ENCODE data around the gene NUP37.

Gene NUP37

DNA sequence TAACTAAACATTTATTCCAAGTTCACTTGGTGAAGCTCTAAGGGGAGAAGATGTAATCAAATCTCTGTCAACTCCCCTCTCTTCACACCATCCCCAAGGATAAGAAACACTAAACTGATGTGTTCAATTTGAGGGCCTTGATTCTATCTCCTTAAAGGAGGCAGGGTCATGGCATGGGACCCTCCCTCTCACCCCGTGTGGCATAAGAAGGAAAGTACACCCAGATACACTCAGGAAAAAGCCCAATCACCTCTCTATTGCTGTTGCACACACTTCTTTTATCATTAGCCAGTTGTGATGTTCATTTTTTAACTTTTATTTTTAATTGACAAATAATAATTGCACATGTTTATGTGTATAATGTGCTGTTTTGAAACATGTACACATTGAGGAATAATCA, 93.2 kb downstream of the NUP37 start:
- no peak overlapping the region for H3K9ac ChIP-seq (ENCODE audit: low read depth, low read length)
- no peaks in the 10 kb centered on the region for H3K4me1 ChIP-seq (ENCODE audit: insufficient read depth, low read length)
- no peaks in the 10 kb centered on the region for H3K9me3 ChIP-seq (ENCODE audit: control insufficient read depth, insufficient read depth, low read length)
- H3K36me3 ChIP-seq (ENCODE audit: insufficient read depth, low read length) = no peaks in the 10 kb centered on the region

- Histone ChIP-seq H3K4me1 (ENCODE audit: insufficient read depth, low read length) (no peaks in the 10 kb centered on the region), H3K9ac (ENCODE audit: low read depth, low read length) (no peak overlapping the region), H3K36me3 (ENCODE audit: insufficient read depth, low read length) (no peaks in the 10 kb centered on the region), H3K9me3 (ENCODE audit: control insufficient read depth, insufficient read depth, low read length) (no peaks in the 10 kb centered on the region)
These were observed 95.1 kb downstream of the NUP37 start for GRCh38 chr12:102024765-102025164.

DNA sequence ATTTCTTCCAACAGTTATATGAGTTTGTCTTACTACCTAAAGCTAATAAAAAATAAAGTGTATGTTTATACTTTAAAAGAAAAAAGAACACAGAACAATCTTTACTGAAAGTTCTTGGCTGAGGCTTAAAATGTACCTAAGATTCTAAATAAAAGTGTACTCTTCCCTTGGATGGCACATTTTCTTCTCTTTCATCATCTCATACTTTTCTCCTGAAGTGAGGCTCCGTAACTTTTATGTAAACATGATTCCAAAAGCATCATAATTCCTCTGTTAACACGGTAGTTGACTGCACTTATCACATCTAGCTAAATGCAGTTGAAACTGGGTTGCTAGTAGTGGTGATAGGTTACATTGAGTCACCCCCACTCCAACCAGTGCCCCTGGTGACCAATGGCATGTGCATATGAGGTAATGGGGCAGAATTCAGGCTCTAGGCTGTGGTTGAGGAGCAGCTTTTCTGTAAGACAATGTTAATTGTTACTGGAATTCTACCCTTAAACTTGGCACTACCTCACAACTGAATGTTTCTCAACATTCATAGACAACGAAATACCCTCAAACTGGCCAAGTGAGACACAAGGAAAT, 96.5 kb downstream of the NUP37 start:
- Histone ChIP-seq H3K9ac (ENCODE audit: low read depth, low read length) (no peak overlapping the region), H3K4me1 (ENCODE audit: insufficient read depth, low read length) (no peaks in the 10 kb centered on the region), H3K36me3 (ENCODE audit: insufficient read depth, low read length) (no peaks in the 10 kb centered on the region), H3K9me3 (ENCODE audit: control insufficient read depth, insufficient read depth, low read length) (no peaks in the 10 kb centered on the region)

All from ES-I3 (cell line).